Lower leg skin (tissue), 3 donors: ENCODE data around the gene INO80E.

Source experiments
- POLR2A ChIP-seq, 2 donors: fragments of 450-650 bp; IDR thresholded peaks; one replicate each; pipeline ENCODE4 v1.6.1; 2016 to 2017; ENCODE audit warnings: antibody characterized with exemption in 2 of 2, mild to moderate bottlenecking in 1 of 2, moderate library complexity in 1 of 2
- TF ChIP-seq, protein P1 (sequence below), 3 donors: fragments of 450-650 bp; IDR thresholded peaks; one replicate each; pipeline ENCODE4 v1.5.1; 2016; ENCODE audit warnings: antibody characterized with exemption in 3 of 3, mild to moderate bottlenecking in 3 of 3, moderate library complexity in 2 of 3

DNA sequence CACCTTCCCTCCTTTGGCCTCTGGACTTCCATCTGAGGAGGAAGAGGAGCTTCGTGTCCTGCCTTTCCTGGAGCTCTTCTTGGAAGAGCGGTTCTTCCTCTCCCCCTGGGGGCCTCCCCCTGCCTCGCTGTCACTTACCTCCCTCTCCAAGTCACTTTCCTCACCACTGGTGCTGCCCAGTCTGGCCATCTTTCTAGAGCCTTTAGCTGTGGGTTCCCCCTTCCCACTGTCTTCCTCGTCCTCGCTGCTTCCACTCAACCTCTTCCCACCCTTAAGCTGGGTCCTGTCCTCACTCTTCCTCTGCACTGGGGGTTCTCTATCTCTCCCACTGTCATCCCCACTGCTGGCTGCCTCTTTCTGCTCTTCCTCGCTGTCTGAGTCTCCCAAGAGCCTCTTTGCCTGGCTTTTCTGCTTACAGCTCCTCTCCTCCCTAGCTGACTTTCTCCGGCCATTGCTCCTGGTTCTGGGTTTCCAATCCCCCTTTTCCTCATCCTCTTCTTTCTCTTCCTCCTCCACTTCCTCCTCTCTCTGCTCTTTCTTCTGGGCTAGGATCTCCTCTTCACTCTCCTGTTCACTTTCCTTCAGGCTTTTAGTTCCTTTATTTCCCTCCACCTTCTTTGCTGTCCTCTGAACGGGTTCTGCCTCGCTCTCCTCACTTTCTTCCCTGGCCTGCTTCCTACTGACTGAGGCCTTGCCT, 2.0 kb upstream of the INO80E start:
- no peak for TF ChIP-seq POLR2A (IDR thresholded peaks at IDR 0.05)
- TF ChIP-seq, protein P1, sequence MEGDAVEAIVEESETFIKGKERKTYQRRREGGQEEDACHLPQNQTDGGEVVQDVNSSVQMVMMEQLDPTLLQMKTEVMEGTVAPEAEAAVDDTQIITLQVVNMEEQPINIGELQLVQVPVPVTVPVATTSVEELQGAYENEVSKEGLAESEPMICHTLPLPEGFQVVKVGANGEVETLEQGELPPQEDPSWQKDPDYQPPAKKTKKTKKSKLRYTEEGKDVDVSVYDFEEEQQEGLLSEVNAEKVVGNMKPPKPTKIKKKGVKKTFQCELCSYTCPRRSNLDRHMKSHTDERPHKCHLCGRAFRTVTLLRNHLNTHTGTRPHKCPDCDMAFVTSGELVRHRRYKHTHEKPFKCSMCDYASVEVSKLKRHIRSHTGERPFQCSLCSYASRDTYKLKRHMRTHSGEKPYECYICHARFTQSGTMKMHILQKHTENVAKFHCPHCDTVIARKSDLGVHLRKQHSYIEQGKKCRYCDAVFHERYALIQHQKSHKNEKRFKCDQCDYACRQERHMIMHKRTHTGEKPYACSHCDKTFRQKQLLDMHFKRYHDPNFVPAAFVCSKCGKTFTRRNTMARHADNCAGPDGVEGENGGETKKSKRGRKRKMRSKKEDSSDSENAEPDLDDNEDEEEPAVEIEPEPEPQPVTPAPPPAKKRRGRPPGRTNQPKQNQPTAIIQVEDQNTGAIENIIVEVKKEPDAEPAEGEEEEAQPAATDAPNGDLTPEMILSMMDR (IDR thresholded peaks at IDR 0.05), result no peak
